ENCODE results near the gene EPG5.
A peak's percentile ranks its signal among the peaks of the same experiment; 100 is the strongest.
"Not testable (repeated sequence)": the region's sequence is repeated elsewhere in the genome, so short reads cannot be mapped to it uniquely, and the experiment has no call there.

Gene EPG5

DNA sequence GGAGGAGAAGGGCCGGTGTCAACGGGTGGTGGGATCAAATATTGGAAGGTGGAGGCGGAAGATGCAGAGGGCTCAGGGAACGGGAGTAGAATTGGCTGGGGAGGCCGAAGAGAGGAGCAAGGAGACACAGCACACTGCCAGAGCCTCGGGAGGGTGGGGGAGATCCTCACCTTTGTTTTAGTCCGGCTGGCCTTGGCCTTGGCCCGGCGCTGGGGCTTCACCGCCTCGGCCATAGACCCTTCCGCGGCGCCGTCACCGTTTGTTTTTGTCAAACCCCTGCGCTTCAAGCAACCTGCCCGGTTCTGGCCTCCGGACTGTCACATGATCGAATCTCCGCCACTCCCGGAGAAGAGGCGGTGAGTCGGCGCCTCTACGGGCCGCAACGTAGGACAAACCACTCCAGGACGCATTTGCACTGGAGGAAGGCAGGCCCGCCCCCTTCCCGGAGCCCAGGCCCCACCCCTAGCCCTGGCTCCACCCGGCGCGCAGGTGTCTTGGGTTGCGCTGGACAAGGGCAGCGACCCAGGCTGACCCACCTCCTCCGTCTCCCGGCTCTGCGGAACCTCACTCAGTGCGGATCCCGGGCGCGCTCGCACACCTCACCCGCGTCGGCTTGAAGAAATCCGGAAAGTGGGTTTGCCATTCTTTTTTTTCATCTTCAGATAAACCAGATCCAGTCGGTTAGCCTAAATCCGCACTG is at the start of gene EPG5:
EPG5 (minus strand) TSS at position 323 of the 700 bp plus-strand sequence; CDS start at position 233, 90 bp downstream.
- DNase-seq (ENCODE audit: low read depth, low spot score) = peak; percentile 98

DNA sequence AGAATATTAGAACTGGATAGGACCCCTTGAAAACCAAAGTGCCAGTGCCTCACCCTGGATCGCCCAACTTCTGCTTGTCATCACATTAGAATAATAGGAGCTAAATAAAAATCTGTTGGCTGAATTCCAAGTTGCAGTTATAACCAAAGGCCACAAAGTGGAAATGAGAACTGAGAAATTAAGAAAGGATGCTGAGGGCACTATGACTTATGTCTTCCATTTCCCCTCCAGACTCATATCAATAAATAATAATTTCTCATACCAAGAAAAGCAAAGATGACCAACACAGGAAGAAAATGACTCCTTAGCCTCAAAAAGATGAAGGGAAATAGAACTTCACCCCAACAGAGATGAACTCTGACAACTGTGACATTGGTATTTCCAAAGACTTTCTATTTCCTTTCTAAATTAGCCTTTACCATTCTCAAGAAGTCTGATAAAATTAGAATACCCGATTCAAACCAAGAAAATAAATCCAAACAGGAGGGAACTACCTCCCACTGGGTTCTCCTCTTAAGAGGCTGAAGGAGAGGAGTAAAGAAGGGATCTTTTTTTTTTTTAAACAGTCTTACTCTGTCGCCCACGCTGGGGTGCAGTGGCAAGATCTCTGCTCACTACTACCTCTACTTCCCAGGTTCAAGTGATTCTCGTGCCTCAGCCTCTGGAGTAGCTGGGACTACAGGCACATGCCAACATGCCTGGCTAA is 46.5 kb upstream of the EPG5 start:
- no peak for DNase-seq (ENCODE audit: low read depth, low spot score)

DNA sequence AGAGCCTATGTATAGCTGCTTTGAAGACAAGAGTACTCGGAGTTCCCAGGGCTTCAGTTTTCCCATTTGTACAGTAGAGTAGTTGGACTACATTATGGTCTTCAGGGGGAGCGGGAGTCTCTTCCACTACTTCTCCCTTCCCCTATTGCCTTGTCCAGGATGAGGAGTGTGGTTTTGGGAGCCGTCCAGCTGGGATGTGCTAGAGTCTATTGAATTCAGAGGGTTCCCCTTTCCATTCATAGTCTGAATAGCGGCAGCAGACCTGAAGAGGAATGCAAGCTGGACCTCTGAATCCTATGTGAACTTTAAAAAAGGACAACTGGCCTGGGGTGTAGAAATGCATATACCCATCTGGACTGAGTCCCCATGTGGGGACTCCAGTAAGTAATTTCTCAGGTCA is 43.5 kb upstream of the EPG5 start:
- no peak for DNase-seq (ENCODE audit: low read depth, low spot score)

DNA sequence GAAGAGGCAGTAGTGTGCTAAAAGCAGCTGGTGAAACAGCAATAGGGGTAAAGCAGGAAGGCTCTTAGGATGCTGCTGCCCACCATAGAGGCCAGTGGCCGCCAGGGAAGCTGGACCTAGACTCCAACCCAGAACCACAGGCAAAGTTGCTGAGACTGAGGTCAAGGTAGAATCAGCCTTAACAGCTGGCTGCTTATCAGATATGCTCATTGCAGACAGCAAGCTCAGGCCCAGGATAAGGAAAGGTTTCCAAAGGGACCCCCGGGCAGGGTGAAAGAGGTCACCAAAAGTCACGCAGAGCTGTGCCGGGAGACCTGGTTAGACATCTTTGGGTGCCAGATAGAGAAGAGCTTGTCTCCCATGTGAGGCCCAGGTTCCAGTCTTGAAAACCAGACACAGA is 42.9 kb upstream of the EPG5 start:
- no peak for DNase-seq (ENCODE audit: low read depth, low spot score)

DNA sequence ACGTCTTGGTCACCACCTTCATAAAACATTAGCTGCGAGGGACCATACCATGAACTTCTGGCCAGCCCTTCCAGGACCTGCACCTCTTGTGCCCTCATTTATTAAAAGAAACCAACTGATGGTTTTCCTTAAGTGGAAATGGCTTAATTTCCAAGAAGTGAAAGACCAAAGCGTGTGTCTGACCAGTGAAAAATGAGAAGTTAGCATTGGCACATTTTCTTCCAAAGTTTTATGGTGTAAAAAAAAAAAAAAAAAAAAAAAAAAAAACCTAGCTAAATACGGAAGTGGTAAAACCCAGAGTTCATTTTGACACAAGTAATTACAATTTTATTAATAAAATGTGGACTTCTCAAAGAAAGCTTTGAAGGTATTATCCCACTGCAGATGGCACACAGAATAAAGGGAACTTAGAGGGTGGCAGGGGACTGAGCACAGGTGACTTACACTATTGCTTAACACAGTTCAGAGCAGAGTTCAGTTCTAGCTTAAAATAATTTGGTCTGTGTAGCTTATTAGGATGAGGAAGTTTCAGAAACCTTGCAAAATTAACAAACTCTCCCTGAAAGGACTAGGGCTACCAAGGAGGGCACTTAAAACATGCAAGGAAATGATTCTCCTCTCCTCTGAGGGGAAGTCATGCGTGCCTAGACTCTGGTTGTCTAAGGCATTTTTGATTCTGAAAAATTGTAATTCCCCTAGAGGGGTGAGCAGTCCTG is 42.2 kb upstream of the EPG5 start:
- no peak for DNase-seq (ENCODE audit: low read depth, low spot score)

DNA sequence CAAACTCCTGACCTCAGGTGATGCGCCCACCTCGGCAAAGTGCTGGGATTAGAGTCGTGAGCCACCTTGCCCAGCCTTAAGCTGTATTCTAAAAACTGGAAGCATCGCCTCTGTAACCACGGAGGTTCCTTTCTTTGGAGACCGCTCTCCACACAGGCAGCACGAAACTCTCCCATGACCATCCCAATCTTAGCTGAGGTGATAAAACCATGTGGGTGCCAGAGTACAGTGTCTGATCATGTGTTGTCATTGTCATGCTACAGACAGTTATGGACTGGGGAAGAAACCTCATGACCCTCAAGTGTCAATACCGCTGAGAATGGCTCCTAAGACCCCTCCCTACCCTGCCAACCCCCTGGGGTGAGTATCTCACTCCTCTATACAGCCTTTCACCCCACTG is 41.4 kb upstream of the EPG5 start:
- DNase-seq (ENCODE audit: low read depth, low spot score) = no peak

DNA sequence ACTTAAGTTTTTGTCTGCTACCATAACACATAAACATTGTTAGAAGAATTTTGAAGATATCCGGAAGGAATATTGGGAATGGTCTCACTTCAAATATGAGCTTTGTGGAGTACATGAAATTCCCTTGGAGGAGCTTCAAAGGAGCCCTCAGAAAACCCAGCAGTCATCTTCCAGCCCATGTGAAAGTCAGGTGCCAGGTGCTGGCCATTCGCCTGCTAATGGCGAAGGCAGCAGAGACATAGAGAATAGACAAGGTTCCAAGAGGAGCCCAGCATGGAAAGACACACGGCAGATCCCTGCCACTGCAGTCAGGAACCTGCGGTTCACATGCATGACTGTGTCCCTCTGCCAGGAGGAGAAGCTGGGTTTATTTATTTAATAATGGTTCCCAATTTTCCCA is 40.0 kb upstream of the EPG5 start:
- no peak for DNase-seq (ENCODE audit: low read depth, low spot score)

GRCh38 chr18:46002934-46003333 is 35.8 kb upstream of the EPG5 start:
- no peak for DNase-seq (ENCODE audit: low read depth, low spot score)

DNA sequence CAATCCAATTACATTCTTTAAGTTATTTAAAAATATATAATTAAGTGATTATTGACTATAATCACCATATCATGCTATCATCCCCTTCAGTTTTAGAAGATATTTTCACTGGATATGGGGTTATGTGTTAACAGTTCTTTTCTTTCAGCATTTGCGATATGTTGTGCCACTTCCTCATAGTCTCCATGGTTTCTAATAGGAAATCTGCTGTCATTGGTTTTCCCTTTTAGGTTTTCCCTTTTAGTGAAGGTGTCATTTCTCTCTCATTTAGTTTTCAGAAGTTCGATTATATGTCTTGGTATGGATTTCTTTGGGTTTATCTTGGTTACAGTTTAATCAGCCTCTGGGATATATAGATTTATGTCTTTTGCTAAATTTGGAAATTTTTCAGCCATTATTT is 34.8 kb upstream of the EPG5 start:
- no peak for DNase-seq (ENCODE audit: low read depth, low spot score)

DNA sequence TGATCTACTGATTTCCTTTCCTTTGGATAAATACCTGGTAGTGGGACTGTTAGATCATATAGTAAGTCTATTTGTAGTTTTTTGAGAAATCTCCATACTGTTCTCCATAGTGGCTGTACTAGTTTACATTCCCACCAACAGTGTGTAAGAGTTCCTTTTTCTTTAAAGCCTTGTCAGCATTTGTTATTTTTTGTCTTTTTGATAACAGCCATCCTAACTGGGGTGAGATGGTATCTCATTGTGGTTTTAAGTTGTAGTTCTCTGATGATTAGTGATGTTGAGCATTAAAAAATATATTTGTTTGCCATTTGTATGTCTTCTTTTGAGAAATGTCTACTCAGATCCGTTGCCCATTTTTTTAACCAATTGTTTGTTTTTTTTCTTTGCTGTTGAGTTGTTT is 33.9 kb upstream of the EPG5 start:
- no peak for DNase-seq (ENCODE audit: low read depth, low spot score)

- DNase-seq (ENCODE audit: low read depth, low spot score) = no peak
Measured at GRCh38 chr18:45999536-45999935, 32.4 kb upstream of the EPG5 start.

DNA sequence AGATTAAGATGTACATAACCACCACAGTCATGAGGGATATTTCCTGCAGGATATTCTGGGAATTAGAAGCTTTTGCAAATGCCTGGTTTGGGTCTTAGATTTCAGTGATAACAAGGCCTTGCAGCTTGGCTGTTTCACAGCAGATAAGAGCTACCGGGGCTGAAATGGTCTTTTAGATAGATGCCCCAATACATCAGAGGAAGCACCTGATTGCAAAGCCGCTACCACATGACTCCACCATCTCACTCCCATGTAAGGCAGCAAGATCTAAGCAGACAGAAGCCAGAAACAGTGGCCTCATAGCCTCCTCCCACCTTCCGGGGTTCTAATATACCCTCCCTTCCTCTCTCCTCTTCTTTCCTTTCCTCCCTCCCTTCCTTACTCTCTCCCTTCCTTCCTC is 31.1 kb upstream of the EPG5 start:
- DNase-seq (ENCODE audit: low read depth, low spot score) = no peak

DNA sequence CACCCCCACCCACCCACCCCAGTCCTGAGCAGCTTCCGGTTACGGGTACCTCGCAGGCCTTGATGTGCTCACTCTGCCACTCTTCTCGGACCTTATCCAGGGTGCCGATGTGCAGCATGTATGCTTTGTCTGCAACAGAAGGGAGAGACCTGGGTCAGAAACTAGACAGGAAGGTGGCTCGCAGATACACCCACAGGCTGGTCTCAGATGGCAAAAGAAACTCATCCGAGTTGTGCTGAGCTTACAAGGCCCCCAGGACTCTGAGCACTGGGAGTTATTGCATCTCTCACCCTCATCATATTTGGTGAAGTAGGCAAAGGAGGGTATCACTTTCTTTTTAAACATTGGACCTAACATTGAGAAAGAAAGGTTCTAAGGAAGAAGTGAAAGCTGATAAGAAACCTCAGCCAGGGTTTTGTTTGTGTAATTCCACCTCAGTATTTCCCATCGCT is 30.6 kb upstream of the EPG5 start:
- no peak for DNase-seq (ENCODE audit: low read depth, low spot score)

DNA sequence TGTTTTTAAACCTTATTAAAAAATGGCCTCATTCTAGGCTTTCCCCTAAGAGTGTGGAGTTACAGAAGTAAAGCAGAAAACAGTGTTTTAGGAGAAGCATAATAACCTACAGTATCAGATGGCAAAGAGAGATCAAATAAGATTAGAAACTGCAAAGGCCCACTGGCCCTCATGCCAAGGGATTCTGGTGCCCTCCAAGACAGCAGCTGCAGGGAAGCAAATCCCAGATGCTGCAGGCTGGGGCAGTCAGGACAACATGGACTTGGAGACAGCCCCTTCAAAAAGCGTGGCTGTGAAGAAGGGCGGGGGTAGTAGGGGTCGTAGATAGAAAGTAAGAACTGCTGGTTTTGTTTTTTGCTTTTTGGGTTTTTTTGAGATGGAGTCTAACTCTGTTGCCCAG is 28.3 kb upstream of the EPG5 start:
- no peak for DNase-seq (ENCODE audit: low read depth, low spot score)

GRCh38 chr18:45993438-45993837 is 26.3 kb upstream of the EPG5 start:
- peak; percentile 10 for DNase-seq (ENCODE audit: low read depth, low spot score)

- not testable (repeated sequence) for DNase-seq (ENCODE audit: low read depth, low spot score)
Measured at GRCh38 chr18:45992527-45992926, 25.4 kb upstream of the EPG5 start.

DNA sequence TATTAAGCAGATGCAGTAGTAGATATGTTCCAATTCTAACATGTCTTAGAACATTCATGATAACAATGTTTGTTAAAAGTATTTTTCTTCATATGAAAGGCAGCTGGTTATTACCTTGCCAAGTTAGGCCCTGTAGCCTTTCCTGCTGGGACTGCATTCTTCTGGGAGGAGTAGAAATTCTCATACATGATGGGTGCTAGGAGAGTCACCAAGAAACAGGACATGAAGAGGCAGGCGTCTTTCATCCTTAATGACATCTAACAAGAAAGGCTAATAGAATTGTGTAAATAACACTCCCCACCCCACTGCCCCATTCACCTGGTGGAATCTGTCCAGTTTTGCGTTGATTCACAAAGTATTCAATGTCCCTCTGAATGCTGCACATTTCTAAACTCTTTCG is 24.7 kb upstream of the EPG5 start:
- no peak for DNase-seq (ENCODE audit: low read depth, low spot score)

DNA sequence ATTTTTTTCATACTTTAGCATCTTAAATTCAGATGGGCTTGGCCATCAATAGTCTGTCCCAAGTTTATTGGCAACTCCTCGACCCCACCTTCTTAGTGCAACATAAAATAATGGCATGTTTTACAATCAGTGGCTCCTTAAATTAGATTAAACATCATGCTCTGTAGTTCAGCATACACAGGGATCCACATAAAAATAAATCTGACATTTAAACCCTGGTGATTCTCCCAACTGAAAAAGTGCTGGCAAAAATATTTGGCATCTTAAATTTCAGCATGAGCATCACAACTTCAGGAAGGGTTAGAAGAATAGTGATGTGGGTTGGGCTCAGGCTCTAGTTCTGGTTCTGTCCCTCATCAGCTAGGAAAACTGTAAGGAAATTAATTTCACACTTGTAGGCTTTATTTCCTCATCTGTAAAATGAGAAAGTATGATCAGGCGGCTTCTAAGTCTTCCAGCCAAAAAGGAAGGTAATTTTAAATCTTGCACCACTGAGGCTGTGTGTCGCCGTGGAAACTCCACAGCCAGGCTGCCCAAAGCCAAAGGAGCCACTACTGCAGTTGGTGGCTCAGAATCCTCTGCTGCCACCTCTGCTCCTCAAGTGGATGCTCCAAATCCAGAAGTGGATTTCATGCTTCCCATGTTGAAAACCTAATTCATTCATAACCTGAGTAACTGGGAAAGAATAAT is 17.6 kb upstream of the EPG5 start:
- no peak for DNase-seq (ENCODE audit: low read depth, low spot score)

DNA sequence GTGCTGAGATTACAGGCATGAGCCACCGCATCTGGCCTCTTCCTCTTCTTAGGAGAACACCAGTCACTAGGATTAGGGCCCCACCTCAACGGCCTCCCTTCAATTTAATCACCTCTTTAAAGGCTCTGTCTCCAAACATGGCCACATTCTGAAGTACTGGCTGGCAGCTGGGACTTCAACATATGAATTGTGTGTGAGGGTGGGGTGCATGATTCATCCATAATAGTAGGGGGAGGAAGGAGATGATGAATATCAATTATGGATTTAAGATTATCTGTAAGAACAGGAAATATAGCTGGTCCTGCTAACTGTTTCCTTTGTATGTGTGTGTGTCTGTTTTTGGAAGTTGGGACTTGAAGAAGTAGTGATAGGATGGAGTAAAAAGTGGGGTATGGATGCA is 14.7 kb upstream of the EPG5 start:
- DNase-seq (ENCODE audit: low read depth, low spot score) = no peak

DNA sequence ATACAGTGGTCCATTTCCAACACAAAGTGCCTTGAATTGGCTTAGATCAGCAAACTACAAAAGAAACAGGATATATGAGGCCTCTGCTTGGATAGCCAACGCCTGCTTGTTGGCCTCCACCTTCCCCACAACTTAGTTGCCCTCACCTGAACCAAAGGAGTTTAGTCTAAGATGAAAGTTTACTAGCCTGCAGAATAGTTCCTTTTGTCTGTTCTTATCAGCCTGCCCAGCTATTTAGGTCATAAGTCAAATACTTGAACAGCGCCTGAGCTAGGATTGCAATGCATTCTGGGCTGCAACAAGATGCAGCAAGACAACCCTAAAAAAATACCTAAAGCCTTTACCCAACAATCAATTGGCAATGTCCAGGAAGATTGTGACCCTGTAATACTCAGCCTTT is 13.1 kb upstream of the EPG5 start:
- DNase-seq (ENCODE audit: low read depth, low spot score) = no peak

- peak; percentile 58 for DNase-seq (ENCODE audit: low read depth, low spot score)
Measured at GRCh38 chr18:45978084-45978483, 11.0 kb upstream of the EPG5 start.

GRCh38 chr18:45976974-45977373 is 9.8 kb upstream of the EPG5 start:
- DNase-seq (ENCODE audit: low read depth, low spot score) = no peak

All from ELF-1 (cell line).